22Rv1 (cell line): ENCODE data around the gene SARS2.

ENCODE experiments used
- ZFX ChIP-seq: fragments of 450-650 bp; IDR thresholded peaks from 2 replicates; pipeline ENCODE4 v1.6.1; 2017; ENCODE audit warnings: antibody characterized with exemption, borderline replicate concordance
- TF ChIP-seq, protein P1 (sequence below): fragments of 450-650 bp; IDR thresholded peaks from 2 replicates; pipeline ENCODE4 v1.5.1; 2017; ENCODE audit warnings: mild to moderate bottlenecking

DNA sequence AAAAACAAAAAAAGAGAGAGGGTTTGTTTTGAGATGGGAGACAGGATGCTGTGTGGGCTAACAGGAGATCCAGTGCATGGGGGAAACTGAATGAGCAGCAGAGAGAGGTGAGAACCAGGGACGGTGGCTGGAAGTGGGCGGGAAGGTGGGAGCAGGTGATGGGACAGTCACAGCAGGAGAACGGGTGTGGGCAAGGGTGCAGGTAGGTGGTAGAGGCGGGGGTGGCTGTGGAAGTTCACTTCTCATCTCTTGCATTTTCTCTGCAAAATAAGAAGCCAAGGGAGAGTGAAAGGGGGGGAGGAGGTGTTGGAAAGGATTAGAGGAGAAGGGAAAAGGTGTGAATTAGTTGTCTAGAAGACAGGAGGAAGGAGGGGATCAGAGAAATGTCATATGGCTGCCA is 23.1 kb upstream of the SARS2 start:
- TF ChIP-seq, protein P1, sequence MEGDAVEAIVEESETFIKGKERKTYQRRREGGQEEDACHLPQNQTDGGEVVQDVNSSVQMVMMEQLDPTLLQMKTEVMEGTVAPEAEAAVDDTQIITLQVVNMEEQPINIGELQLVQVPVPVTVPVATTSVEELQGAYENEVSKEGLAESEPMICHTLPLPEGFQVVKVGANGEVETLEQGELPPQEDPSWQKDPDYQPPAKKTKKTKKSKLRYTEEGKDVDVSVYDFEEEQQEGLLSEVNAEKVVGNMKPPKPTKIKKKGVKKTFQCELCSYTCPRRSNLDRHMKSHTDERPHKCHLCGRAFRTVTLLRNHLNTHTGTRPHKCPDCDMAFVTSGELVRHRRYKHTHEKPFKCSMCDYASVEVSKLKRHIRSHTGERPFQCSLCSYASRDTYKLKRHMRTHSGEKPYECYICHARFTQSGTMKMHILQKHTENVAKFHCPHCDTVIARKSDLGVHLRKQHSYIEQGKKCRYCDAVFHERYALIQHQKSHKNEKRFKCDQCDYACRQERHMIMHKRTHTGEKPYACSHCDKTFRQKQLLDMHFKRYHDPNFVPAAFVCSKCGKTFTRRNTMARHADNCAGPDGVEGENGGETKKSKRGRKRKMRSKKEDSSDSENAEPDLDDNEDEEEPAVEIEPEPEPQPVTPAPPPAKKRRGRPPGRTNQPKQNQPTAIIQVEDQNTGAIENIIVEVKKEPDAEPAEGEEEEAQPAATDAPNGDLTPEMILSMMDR, result no peak
- TF ChIP-seq ZFX, result no peak
